Measurements from ENCODE around the gene ACSL5. TPM values are rescaled to one million over a fixed set of nuclear protein-coding genes. Genes with fewer than 3 reads are reported as not detected.

The ACSL5 gene
- polyA plus RNA-seq, 1 donor (not counting 4 experiments of a cell fraction or from before 2014, with no cell fraction given), result 0.04 TPM

GRCh38 chr10:112393341-112393740 lies 19.4 kb downstream of the ACSL5 start:
- Histone ChIP-seq H3K9ac (ENCODE audit: control insufficient read depth, extremely low read depth, insufficient read depth, low read length) (no peak overlapping the region), H3K79me2 (ENCODE audit: control insufficient read depth, insufficient read depth, low read length) (no peaks in the 10 kb centered on the region), H3K27ac (ENCODE audit: control insufficient read depth, insufficient read depth, low read length) (no peak overlapping the region), H3K9me3 (ENCODE audit: control insufficient read depth, low read depth, low read length) (no peaks in the 10 kb centered on the region), H3K9me1 (ENCODE audit: control insufficient read depth, extremely low read depth, insufficient read depth, low read length) (no peaks in the 10 kb centered on the region), H3K4me3 (ENCODE audit: control insufficient read depth in 2 of 3, extremely low read depth in 1 of 3, insufficient read depth in 2 of 3, low read depth in 1 of 3, low read length in 3 of 3) (no peak overlapping the region), H3K4me1 (ENCODE audit: control insufficient read depth, extremely low read depth, insufficient read depth, low read length) (no peaks in the 10 kb centered on the region), H3K27me3 (ENCODE audit: control insufficient read depth, extremely low read depth, insufficient read depth, low read length) (no peaks in the 10 kb centered on the region), H2AFZ (ENCODE audit: control insufficient read depth, low read length) (no peak overlapping the region), H3K36me3 (ENCODE audit: control insufficient read depth in 2 of 2, extremely low read depth in 1 of 2, insufficient read depth in 2 of 2, low read length in 2 of 2) (no peaks in the 10 kb centered on the region), H3K4me2 (ENCODE audit: control insufficient read depth, extremely low read depth, insufficient read depth, low read depth, low read length) (no peak overlapping the region), H4K20me1 (ENCODE audit: control insufficient read depth, extremely low read depth, insufficient read depth, low read length) (no peaks in the 10 kb centered on the region)
- DNase-seq (ENCODE audit: low read depth, low spot score), result no peak
- dilution Hi-C loops (cut with MboI; ENCODE audit: extremely low pct_ligation_motif_present, low sequenced_read_pairs), result no loop called here
- TF ChIP-seq EZH2 (IDR thresholded peaks at IDR 0.05; ENCODE audit: low read length) (no peak), CTCF (optimal IDR thresholded peaks at IDR 0.05 in 1 of 3, IDR thresholded peaks at IDR 0.05 in 1 of 3, conservative IDR thresholded peaks at IDR 0.05 in 1 of 3; ENCODE audit: extremely low read depth in 1 of 3, insufficient read depth in 2 of 3, low read length in 3 of 3) (no peak)
- no peak for FAIRE-seq

GRCh38 chr10:112393827-112394226 lies 19.9 kb downstream of the ACSL5 start:
- no peak for FAIRE-seq
- TF ChIP-seq CTCF (optimal IDR thresholded peaks at IDR 0.05 in 1 of 3, IDR thresholded peaks at IDR 0.05 in 1 of 3, conservative IDR thresholded peaks at IDR 0.05 in 1 of 3; ENCODE audit: extremely low read depth in 1 of 3, insufficient read depth in 2 of 3, low read length in 3 of 3) (no peak), EZH2 (IDR thresholded peaks at IDR 0.05; ENCODE audit: low read length) (no peak)

More at GRCh38 chr10:112393827-112394226, 19.9 kb downstream of the ACSL5 start:
- H3K9me1 ChIP-seq (ENCODE audit: control insufficient read depth, extremely low read depth, insufficient read depth, low read length), result no peaks in the 10 kb centered on the region
- no peaks in the 10 kb centered on the region for H3K79me2 ChIP-seq (ENCODE audit: control insufficient read depth, insufficient read depth, low read length)
- dilution Hi-C loops (cut with MboI; ENCODE audit: extremely low pct_ligation_motif_present, low sequenced_read_pairs), result no loop called here
- no peak overlapping the region for H3K27ac ChIP-seq (ENCODE audit: control insufficient read depth, insufficient read depth, low read length)
- H3K4me3 ChIP-seq (ENCODE audit: control insufficient read depth in 2 of 3, extremely low read depth in 1 of 3, insufficient read depth in 2 of 3, low read depth in 1 of 3, low read length in 3 of 3), result no peak overlapping the region
- no peak for DNase-seq (ENCODE audit: low read depth, low spot score)
- no peaks in the 10 kb centered on the region for H3K4me1 ChIP-seq (ENCODE audit: control insufficient read depth, extremely low read depth, insufficient read depth, low read length)
- H3K36me3 ChIP-seq (ENCODE audit: control insufficient read depth in 2 of 2, extremely low read depth in 1 of 2, insufficient read depth in 2 of 2, low read length in 2 of 2), result no peaks in the 10 kb centered on the region
- H4K20me1 ChIP-seq (ENCODE audit: control insufficient read depth, extremely low read depth, insufficient read depth, low read length), result no peaks in the 10 kb centered on the region
- no peaks in the 10 kb centered on the region for H3K9me3 ChIP-seq (ENCODE audit: control insufficient read depth, low read depth, low read length)
- no peak overlapping the region for H3K9ac ChIP-seq (ENCODE audit: control insufficient read depth, extremely low read depth, insufficient read depth, low read length)
- H2AFZ ChIP-seq (ENCODE audit: control insufficient read depth, low read length), result no peak overlapping the region
- H3K27me3 ChIP-seq (ENCODE audit: control insufficient read depth, extremely low read depth, insufficient read depth, low read length), result no peaks in the 10 kb centered on the region
- H3K4me2 ChIP-seq (ENCODE audit: control insufficient read depth, extremely low read depth, insufficient read depth, low read depth, low read length), result no peak overlapping the region

All from keratinocyte (primary cell).